Spinal cord (tissue), 10 donors: Measurements from ENCODE around the gene AKT2. TPM values are rescaled to one million over a fixed set of nuclear protein-coding genes. Genes with fewer than 3 reads are reported as not detected.

ENCODE experiments used
- DNase-seq, 6 donors: peaks; one replicate each; pipeline versions ENCODE4 v3.0.0 to v3.0.0-alpha.2; 2013 to 2015; ENCODE audit warnings: low spot score in 6 of 6, low read depth in 4 of 6
- H3K27ac ChIP-seq: one replicate; pipeline ENCODE4 v1.5.1; 2013; ENCODE audit warnings: low read depth, low read length, control low read depth
- H3K27me3 ChIP-seq: one replicate; pipeline ENCODE4 v1.6.1; 2013; ENCODE audit warnings: low read length; ENCODE audit not compliant: control insufficient read depth, insufficient read depth
- H3K36me3 ChIP-seq: one replicate; pipeline ENCODE4 v1.6.1; 2013; ENCODE audit warnings: low read length; ENCODE audit not compliant: control insufficient read depth, insufficient read depth
- H3K4me1 ChIP-seq: one replicate; pipeline ENCODE4 v1.6.1; 2013; ENCODE audit warnings: low read length; ENCODE audit not compliant: control insufficient read depth, insufficient read depth
- H3K4me3 ChIP-seq: one replicate; pipeline ENCODE4 v1.5.1; 2013; ENCODE audit warnings: low read depth, low read length, control low read depth
- H3K9me3 ChIP-seq: one replicate; pipeline ENCODE4 v1.6.1; 2013; ENCODE audit warnings: low read length; ENCODE audit not compliant: control insufficient read depth, insufficient read depth
- WGBS: methylation state at CpG from one replicate; pipeline ENCODE4 v1.1.5; 2013; ENCODE audit warnings: missing lambda C conversion rate; ENCODE audit not compliant: insufficient coverage; 5-methylcytosine and 5-hydroxymethylcytosine counted together
- polyA plus RNA-seq, 2 donors: library from polyadenylated mRNA; unstranded; fragments of 120-200 nt; gene quantifications; one replicate each; pipeline ENCODE4 v1.2.1, GENCODE V29; 2013; ENCODE audit not compliant: insufficient read length in 2 of 2
- total RNA-seq, 2 donors: library from RNA; depleted of rRNA in 1 of 2; stranded (reverse); fragments of 120-200 nt in 1 of 2; fragments of >200 nt in 1 of 2; gene quantifications; one replicate each; pipeline versions ENCODE4 v1.2.3 to v1.2.4, GENCODE V29; 2013 to 2014
- donor health status: healthy.

Gene AKT2
- total and polyA plus RNA-seq, 4 donors = 62.8 to 210 (median 140) TPM

GRCh38 chr19:40256512-40256911 lies 28.6 kb downstream of the AKT2 start:
- Histone ChIP-seq H3K27ac (no peak overlapping the region), H3K27me3 (no peaks in the 10 kb centered on the region), H3K36me3 (peaks cover 43% of the 10 kb centered on the region), H3K4me1 (no peaks in the 10 kb centered on the region), H3K9me3 (no peaks in the 10 kb centered on the region), H3K4me3 (no peak overlapping the region)
- DNase-seq = no peak
- whole genome bisulfite sequencing = 93% methylated on average over 7 of the region's 8 CpGs

- H3K4me1 ChIP-seq = no peaks in the 10 kb centered on the region
- no peaks in the 10 kb centered on the region for H3K9me3 ChIP-seq
- no peak overlapping the region for H3K4me3 ChIP-seq
- WGBS = 84% methylated on average over 3 of the region's 3 CpGs
- H3K36me3 ChIP-seq = peaks cover 42% of the 10 kb centered on the region
- no peak overlapping the region for H3K27ac ChIP-seq
- DNase-seq = no peak
- no peaks in the 10 kb centered on the region for H3K27me3 ChIP-seq
Observed at GRCh38 chr19:40255619-40256166, 29.5 kb downstream of the AKT2 start.

DNA sequence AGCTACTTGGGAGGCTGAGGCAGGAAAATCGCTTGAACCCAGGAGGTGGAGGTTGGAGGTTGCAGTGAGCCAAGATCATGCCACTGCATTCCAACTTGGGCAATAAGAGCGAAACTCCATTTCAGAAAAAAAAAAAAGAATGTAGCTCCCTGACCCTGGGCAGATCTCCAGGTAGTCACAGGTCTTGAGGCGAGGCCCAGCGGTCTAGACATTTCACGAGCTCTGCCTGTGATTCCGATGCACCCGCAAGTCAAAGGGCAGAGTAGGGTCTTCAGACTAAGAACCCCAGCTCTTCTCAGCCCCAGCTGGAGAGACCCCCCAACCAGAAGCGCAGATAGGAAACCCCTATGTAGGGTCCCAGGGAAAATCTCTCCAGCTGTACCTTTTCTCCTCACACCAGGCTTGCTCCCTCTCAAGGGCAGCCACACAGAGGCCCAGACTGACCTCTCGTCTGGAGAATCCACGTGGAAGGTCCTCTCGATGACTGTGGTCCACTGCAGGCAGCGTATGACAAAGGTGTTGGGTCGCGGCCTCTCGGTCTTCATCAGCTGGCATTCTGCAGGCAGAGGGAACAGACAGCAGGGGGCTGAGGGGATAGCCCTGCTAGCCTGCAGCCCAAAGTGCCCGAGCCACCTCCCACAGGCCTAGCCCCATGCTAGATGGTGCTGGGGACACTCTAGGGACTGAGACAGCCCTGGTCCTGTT lies 30.3 kb downstream of the AKT2 start:
- Histone ChIP-seq H3K4me3 (no peak overlapping the region), H3K36me3 (peaks cover 49% of the 10 kb centered on the region), H3K9me3 (no peaks in the 10 kb centered on the region), H3K27me3 (no peaks in the 10 kb centered on the region), H3K4me1 (no peaks in the 10 kb centered on the region), H3K27ac (no peak overlapping the region)
- 96% methylated on average over 14 of the region's 16 CpGs for WGBS
- DNase-seq = no peak

GRCh38 chr19:40253611-40254092 lies 31.5 kb downstream of the AKT2 start:
- Histone ChIP-seq H3K9me3 (no peaks in the 10 kb centered on the region), H3K4me3 (no peak overlapping the region), H3K4me1 (peaks cover 7% of the 10 kb centered on the region), H3K27me3 (no peaks in the 10 kb centered on the region), H3K27ac (no peak overlapping the region), H3K36me3 (peaks cover 59% of the 10 kb centered on the region)
- 78% methylated on average over 8 of the region's 8 CpGs for WGBS
- peak in 1 of 6 donors; percentile 7 for DNase-seq

DNA sequence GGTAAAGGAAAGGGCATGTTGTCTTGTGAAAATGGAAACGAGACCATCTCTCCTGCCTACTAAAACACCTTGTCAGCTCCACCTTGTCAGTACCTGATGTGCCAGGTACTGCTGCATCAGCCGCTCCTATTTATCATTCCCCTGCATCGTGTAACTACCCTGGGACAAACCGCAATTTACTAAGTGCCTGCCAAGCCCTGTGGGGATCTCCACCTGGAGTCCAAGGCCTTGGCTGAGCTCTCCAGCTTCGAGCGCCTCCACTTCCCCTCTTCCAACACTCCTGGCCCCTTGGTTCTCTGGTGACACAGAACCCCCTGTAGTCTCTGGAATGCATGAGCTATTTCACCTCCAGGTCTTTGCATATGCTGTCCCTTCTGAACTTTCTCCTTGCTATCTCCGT lies 32.8 kb downstream of the AKT2 start:
- Histone ChIP-seq H3K4me3 (no peak overlapping the region), H3K27me3 (no peaks in the 10 kb centered on the region), H3K36me3 (peaks cover 70% of the 10 kb centered on the region), H3K9me3 (no peaks in the 10 kb centered on the region), H3K4me1 (peaks cover 12% of the 10 kb centered on the region), H3K27ac (no peak overlapping the region)
- DNase-seq = no peak
- WGBS = 70% methylated on average over 7 of the region's 7 CpGs

DNA sequence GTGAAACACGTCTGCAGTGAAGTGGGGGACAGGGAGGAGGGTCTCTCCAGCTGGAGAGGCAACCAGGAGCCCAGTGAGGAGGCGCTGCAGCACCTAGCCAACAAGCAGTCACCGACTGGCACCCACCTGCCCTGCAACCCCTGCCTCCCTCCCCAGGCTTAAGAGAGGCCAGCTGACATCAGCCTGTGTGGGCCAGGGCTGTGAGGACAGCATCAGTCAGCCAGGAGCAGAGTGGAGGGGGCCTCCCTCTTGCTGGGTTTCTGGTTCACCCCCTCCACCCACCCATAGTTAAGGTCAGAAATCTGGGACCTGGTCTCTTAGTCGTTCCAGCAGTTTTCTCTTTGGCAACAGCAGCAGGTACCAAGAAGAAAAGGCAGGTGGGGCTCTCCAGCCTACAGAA lies 33.2 kb downstream of the AKT2 start:
- H3K36me3 ChIP-seq = peaks cover 70% of the 10 kb centered on the region
- no peak overlapping the region for H3K4me3 ChIP-seq
- no peaks in the 10 kb centered on the region for H3K9me3 ChIP-seq
- DNase-seq = no peak
- 86% methylated on average over 1 of the region's 4 CpGs for WGBS
- no peaks in the 10 kb centered on the region for H3K27me3 ChIP-seq
- H3K27ac ChIP-seq = no peak overlapping the region
- H3K4me1 ChIP-seq = peaks cover 12% of the 10 kb centered on the region

GRCh38 chr19:40251244-40251643 lies 33.9 kb downstream of the AKT2 start:
- Histone ChIP-seq H3K27ac (no peak overlapping the region), H3K9me3 (no peaks in the 10 kb centered on the region), H3K36me3 (peaks cover 68% of the 10 kb centered on the region), H3K4me1 (peaks cover 15% of the 10 kb centered on the region), H3K4me3 (no peak overlapping the region), H3K27me3 (no peaks in the 10 kb centered on the region)
- DNase-seq = no peak

DNA sequence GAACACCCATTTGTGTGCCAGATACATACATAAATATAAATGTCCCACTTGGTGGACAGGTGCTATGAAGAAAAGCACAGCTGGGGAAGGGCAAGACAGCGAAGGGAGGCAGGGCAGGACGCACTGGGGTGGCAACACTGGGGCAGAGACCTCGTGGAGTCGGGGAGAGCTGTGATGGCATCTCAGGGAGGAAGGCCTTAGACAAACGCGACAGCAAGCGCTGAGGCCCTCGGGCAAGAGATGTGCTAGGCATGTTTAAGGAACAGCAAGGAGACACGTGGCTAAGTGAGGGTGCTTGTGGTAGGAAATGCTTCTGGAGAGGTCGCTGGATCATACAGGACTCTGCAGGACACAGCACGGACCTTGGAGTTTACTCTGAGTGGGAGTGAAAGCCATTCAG lies 35.4 kb downstream of the AKT2 start:
- Histone ChIP-seq H3K9me3 (no peaks in the 10 kb centered on the region), H3K36me3 (peaks cover 57% of the 10 kb centered on the region), H3K27ac (no peak overlapping the region), H3K4me3 (no peak overlapping the region), H3K27me3 (no peaks in the 10 kb centered on the region), H3K4me1 (peaks cover 15% of the 10 kb centered on the region)
- no peak for DNase-seq
- 79% methylated on average over 11 of the region's 11 CpGs for WGBS

- WGBS = 69% methylated on average over 5 of the region's 10 CpGs
- Histone ChIP-seq H3K9me3 (no peaks in the 10 kb centered on the region), H3K4me3 (no peak overlapping the region), H3K36me3 (peaks cover 52% of the 10 kb centered on the region), H3K27ac (no peak overlapping the region), H3K27me3 (no peaks in the 10 kb centered on the region), H3K4me1 (peaks cover 19% of the 10 kb centered on the region)
- DNase-seq = no peak
Observed at GRCh38 chr19:40249201-40249600, 35.9 kb downstream of the AKT2 start.

DNA sequence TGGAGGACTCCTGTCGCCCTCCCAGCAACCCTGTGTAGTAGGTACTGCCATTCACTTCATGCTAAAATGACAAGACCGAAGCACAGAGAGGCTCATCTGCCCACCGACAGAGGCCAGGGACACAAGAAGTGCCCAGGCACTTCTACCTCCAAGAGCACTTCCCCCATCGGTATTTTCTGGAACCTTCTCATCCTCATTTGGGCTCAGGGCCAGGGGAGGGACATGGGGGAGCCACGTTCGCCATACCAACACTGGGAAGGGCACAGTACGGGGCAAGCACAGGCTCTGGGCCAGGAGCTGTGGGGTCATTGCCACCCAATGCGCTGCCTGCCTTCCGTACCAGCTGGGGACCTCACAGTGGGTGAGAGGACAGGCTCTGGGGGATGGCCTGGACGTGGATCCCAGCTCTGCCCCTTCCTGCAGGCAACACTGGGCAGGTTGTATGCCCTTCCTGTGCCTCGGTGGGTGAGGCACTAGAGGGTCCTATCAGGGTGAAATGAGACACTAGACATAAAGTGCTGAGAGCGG lies 37.3 kb downstream of the AKT2 start:
- Histone ChIP-seq H3K27me3 (no peaks in the 10 kb centered on the region), H3K4me1 (peaks cover 26% of the 10 kb centered on the region), H3K36me3 (peaks cover 52% of the 10 kb centered on the region), H3K9me3 (no peaks in the 10 kb centered on the region), H3K27ac (no peak overlapping the region), H3K4me3 (no peak overlapping the region)
- WGBS = 81% methylated on average over 12 of the region's 12 CpGs
- DNase-seq = no peak
